LNCaP clone FGC (cell line): ENCODE results near the gene ZBTB38.

Experiments used
- DNase-seq: peaks from one replicate; pipeline ENCODE4 v3.0.0-alpha.2; 2011; ENCODE audit warnings: low read depth
- H3K4me3 ChIP-seq: 2 replicates; pipeline ENCODE4 v1.5.1; 2011; ENCODE audit warnings: mild to moderate bottlenecking, low read depth, low read length, control low read depth
- CTCF ChIP-seq: IDR thresholded peaks from 2 replicates; pipeline ENCODE4 v1.5.1; 2012; ENCODE audit warnings: mild to moderate bottlenecking; ENCODE audit not compliant: control insufficient read depth, insufficient read depth; ENCODE audit errors: extremely low read depth

The ZBTB38 gene

DNA sequence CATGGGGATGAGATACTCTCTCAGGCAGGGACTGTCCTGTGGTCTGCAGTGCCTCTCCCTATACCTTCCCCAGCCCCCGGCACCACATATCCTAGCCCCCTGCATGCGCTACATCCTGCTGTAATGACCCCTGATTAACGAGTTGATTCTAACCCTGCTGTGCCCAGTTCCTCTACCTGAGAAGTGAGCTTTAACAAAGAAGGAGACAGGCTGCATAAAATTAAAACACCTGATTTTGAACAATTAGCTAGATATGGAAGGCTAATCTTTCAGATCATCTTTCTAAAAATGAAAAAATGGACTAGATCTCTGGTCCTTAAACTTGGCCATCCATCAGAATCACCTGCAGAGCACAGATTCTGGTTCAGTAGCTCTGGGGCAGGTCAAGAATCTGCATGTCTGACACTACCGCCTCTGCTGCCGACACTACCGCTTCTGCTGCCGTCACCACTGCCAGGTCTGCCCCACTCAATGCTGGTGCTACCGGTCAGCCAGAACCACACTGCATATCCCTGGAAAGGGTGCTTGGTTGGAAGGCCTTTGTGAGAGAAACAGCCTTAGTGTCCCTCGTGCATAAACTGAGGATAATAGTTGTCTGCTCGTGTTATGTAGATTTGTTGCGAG is 33.6 kb upstream of the ZBTB38 start:
- TF ChIP-seq CTCF = no peak
- H3K4me3 ChIP-seq = no peak overlapping the region
- DNase-seq = no peak

- TF ChIP-seq CTCF = no peak
- no peak overlapping the region for H3K4me3 ChIP-seq
- DNase-seq = no peak
Observed at GRCh38 chr3:141335531-141336061, 32.7 kb upstream of the ZBTB38 start.

DNA sequence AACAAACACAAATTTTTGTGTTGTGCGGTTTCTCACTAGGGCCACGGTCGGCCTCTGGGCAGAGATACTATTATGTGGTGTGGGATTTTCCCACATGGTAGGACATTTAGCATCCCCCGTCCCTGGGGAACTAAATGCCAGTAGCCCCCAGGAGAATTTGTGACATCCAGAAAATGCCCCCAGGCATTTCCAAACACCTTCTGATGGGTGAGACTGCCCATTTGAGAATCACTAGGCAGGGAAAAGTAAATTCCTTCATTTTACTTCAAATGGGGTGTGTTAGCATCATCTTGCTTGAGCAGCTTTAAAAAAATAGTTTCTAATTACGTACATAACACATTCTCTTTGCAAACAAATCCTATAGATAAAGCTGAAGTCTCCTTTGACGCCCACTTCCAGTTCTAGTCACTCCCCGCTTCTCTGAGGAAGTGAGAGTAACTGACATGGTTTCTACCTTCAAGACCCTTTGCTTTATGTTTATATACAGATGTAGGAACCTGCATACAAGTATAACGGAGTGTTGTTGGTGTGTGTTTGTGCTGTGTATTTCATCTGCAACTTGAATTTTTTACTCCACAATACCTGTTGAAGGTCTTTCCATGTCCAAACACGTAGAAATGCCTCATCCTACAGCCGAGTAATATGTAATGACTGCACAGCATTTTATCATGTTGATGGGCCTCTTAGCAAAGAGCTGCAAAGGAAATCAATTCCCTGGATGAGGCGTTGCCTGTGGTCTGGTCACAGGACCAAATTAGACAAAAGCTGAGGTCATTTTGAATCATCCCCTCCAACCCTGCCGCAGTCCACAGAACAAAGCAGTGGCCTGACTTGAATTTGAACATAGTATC is 31.4 kb upstream of the ZBTB38 start:
- no peak for DNase-seq
- TF ChIP-seq CTCF = no peak
- no peak overlapping the region for H3K4me3 ChIP-seq

DNA sequence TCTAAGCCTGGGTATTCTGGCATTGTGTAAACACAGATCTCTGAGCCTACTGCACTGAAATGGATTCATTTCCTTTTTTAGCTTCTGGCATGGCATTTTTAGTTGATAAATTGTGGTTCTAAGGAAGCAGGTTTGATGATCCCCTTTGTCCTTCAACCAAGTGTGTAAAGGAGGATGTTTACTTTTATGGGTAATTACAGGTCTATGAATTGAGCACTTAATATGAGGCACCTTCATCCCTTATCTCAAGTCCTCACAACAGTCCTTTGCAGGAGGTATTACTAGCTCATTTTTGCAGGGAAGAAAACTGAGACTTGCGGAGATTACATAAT is 30.8 kb upstream of the ZBTB38 start:
- no peak for TF ChIP-seq CTCF
- no peak for DNase-seq
- H3K4me3 ChIP-seq = no peak overlapping the region

- H3K4me3 ChIP-seq = no peak overlapping the region
- no peak for TF ChIP-seq CTCF
- DNase-seq = no peak
Observed at GRCh38 chr3:141337991-141338390, 30.3 kb upstream of the ZBTB38 start.

DNA sequence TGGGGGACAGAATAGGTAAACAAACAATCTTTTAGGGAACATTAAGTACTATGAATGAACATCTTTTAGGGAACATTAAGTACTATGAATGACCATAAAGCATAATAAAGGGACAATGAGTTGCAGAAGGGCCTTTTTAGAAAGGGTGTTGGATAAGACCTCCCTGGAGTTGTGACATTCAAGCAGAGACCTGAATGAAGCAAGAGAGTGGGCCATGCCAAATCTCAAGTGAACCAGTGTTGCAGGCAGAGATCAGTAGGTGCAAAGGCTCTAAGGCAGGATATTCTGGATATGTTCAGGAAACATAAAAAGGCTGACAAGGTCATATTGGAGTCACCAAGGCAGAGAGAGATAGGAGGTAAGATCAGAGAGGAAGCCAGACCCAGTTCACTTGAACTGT is 29.4 kb upstream of the ZBTB38 start:
- H3K4me3 ChIP-seq = no peak overlapping the region
- DNase-seq = no peak
- no peak for TF ChIP-seq CTCF
